Islet precursor cell (in vitro differentiated cells): ENCODE measurements around the gene DHH.
"Not testable (repeated sequence)": the region's sequence is repeated elsewhere in the genome, so short reads cannot be mapped to it uniquely, and the experiment has no call there.

Source experiments
- DNase-seq: peaks from one replicate; pipeline ENCODE4 v3.0.0-alpha.2; 2018

The DHH gene

DNA sequence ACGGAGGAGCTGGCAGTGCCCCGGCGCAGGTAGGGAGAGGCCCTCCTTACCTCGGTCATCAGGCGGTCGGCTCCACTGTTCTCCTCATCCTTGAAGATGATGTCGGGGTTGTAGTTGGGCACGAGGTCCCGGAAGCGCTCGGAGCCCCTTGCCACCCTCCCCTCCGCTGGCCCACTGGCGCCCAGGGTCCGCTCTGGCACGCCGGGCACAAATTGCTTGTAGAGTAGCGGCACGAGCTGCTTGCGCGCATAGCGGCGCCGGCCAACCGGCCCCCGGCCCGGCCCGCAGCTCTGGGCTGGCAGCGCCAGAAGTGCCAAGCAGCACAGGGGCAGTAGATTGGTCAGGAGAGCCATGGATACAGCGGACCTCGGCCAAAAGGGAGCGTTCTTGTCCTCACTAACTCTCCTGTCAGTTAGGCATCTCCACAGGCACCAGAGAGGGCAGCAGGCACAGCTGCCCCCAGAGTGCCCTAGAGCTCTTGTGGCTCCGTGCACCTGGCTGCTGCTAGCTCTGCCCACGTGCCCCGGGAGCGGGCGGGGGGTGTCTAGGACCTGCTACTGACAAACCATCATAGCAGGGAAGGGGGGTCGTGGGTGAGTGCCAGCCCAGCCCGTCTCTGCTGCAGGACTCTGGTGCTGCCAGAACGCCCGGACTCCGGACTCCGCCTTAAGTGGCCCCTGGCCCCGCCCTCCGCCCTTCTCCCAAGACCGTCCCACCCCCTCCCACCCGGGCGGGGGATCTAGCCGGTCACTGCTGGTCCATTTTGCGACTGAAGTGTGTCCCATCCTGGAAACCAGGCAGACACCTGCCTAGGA is at the start of gene DHH:
TSS of gene DHH (minus strand) at position 642 of the 815 bp plus-strand sequence. CDS start at position 353, 289 bp downstream.
- peak; percentile 80 for DNase-seq

DNA sequence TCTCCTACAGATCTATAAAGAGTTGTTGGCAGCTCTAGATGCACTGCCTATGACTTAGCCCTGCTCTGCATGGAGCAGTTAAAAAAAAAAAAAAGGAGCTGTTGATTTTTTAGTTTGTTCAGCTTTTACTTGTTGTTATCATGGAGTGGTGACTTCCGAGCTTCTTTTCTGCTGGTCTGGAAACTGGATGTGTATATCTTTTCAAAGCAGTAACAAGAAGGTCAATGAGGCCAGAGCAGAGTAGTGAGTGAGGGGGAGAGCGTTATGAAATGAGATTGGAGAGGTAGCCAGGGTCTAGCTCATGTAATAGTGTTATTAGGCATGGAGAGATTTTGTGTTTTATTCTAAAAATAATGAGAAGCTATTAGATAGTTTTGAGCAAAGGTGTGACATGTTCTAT is 49.8 kb upstream of the DHH start:
- DNase-seq: no peak

DNA sequence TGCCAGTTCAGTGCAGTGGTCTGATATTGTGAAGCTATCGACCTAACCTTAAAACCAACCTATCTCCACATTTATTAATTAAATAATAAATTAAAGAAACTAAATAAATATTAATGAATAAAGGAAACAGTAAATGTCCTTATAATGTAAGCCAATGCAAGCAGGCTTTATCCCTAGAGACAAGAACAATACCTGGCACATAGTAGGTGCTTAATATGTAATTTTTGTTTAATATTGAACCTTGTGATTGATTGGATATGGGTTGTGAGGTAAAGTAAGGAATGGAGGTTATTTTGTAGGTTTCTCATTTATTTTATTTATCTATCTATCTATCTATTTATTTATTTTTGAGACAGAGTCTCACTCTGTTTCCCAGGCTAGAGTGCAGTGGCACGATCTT is 44.4 kb upstream of the DHH start:
- DNase-seq: no peak

DNA sequence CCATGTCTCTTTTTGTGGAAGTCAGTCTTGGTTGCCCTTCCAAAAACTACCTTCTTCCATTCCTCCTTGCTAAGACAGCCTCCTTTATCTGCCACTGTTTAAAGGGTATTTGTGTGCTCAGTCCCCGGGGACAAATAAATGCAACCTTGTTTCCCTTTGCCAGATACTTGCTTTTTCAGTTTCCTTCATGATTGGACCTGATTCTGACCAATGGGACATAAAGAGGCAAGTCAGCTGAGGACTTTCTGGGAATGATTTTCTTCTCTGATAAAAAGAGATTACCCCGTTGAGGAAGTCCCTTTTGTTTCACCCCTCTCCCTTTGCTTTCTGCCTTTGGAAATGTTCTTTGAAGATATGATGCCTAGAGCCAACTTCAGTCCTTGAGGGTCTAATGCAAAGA is 44.0 kb upstream of the DHH start:
- no peak for DNase-seq

DNA sequence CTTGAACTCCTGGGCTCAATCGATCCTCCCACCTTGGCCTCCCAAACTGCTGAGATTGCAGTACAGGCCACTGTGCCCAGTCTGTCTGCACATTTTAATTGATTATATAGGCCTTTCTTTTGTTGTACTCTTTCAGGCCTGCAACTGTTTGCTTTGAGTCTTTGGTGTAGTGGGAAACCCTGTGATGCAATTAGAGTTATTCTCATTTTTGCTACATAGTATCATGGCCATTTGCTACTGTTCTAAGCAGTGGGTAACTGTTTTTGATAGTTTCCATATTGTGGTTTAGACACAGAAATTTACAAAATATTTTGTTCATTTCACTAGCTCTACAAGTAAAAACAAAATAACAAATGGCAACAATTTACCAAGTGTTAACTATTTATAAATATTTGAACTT is 42.9 kb upstream of the DHH start:
- DNase-seq: no peak

DNA sequence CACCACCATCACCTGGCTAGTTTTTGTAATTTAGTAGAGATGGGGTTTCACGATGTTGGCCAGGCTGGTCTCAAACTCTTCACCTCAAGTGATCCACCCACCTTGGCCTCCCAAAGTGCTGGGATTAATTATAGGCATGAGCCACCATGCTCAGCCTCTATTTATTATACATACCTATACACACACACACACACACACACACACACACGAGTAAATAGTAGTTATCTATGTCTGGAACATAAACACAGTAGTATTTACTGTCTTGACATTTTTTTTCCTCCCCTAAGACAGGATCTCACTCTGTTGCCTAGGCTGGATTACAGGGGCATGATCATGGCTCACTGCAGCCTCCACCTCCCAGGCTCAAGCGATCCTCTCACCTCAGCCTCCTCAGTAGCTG is 42.4 kb upstream of the DHH start:
- DNase-seq: not testable (repeated sequence)

DNA sequence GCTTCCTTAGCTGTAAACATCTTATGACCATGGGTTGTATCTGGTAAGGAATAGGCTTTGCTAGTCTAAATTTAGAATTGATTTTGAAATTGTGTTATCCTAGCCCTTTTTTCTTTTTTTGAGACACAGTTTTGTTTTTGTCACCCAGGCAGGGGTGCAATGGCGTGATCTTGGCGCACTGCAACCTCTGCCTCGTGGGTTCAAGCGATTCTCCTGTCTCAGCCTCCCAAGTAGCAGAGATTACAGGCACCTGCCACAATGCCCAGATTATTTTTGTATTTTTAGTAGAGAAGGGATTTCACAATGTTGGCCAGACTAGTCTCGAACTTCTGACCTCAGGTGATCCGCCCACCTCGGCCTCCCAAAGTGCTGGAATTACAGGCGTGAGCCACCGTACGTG is 39.0 kb upstream of the DHH start:
- DNase-seq: no peak

DNA sequence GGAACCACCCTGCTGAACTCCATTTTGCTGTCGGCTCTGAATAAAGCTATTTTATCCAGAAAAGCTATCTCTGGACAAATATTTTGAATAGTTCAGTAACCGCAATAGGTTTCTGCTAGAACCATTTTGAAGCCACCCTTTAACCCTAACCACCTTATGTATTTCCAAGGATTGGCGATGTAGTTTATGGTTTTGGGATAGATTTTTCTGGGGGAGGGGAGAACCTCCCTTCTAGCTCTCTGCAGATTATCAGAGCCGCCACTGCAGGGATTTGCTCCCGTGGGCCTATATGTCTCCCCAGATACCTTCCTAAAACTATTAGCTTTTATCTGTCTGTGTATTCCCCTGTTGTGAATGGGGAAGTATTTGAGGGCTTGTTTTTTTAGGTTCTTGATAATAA is 38.4 kb upstream of the DHH start:
- no peak for DNase-seq

DNA sequence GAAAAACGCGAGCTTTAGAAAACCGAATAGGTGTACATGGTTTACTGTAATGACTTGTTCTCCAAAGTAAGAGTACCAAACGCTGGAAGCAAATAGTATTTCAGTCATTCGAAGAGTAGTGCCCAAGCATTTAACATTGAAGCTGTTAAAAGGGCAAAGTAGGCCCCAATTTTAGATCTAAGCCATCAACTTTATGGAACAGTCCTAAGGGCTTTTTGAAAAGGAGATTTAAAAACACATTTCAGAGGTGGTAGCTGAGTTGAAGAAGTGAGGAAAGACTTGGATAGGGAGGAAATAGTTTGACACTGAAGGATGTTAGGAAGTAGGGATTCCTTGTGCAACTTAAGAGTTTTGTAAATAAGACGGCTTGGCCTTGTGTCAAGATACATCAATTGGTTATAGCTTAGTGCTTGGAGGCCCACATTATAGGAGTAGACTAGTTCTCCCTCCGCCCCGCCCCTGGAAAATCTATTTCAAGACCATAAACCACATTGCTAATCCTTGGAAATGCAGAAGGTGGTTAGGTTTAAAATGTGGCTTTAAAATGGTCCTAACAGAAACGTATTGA is 37.4 kb upstream of the DHH start:
- no peak for DNase-seq

DNA sequence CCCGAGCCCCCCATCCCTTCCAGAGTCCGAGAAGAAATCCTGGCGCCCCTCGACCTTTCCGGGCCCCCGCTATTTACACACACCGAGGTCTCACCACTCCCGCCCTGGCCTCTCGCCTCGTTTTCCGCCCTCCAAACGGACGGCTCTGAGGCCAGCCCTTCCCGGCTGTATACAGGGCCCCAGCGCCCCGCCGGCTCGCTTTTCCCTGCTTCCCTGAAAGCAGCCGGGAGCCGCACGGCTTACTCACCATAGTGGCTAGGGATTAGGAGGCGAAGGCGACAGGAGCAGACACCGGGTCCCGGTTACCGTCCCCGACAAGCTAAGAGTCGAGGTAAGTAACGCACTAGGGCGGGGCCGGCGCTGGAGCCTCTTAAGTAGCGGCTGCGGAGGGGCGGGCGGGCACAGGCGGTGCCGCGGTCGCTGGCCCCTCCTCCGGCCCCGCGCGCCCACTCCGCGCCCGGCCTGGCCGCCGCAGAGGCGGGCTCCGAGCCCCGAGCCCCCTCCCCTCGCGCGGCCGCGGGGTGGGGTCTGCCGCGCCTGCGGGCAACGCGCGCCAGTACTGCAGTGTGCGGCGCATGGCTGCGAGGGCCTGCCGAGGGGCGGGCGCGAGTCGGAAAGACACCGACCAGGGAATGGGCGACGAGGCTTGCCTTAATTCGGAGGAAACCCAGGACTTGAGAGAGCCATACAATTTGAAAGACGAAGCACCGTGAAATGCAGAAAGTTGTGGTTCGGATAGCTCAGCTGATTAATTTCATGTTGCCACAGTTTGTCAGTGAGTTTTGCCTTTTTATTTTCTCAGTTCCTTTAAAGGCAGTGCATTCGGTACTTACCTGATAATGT is 36.7 kb upstream of the DHH start, which contains the start of gene TUBA1B:
TSS of gene TUBA1B (minus strand) at position 345 of the 843 bp plus-strand sequence. CDS start at position 250, 95 bp downstream.
- peak; percentile 97 for DNase-seq

DNA sequence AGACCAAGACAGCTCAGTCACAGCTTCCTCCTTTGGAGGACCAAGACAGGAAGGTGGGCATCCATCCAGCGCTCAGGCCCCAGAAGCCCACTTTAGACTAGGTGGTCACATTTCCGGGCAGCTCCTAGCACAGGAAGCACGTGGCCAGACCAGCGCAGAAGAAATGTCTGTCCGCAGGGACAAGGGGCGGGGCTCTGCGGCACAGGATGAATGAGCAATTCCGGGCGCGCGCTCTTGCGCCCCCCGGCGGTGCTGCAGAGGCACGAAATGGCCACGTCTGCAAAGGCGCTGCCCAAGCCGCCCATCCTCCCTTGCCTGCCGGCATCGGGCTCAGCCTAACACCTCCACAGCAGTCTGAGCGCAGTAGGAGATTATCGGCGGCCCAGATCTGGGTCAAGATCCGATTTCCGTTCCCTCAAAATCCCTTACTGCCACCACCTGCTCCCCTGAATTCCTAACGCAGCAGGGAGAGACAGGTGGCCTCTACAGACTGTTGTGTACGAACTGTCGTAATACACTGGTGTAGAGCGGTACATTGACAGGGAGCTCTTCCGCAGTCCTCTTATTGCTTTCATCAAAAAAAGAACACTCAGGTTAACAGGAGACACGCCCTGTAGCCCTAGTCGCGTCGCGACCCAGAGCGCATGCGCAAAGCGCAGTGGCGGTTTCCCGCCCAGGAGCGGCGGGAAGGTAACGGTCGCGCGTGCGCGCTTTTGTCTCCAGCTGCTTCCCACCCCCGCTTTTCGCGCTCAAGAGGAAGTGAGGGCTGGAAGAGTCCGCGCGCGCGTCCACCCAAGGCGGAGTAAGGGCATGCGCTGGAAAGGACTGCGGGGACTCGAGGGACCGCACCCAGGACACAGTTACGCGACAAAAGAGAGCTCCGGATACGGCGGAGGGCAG is 35.8 kb upstream of the DHH start:
- DNase-seq: peak; percentile 97

DNA sequence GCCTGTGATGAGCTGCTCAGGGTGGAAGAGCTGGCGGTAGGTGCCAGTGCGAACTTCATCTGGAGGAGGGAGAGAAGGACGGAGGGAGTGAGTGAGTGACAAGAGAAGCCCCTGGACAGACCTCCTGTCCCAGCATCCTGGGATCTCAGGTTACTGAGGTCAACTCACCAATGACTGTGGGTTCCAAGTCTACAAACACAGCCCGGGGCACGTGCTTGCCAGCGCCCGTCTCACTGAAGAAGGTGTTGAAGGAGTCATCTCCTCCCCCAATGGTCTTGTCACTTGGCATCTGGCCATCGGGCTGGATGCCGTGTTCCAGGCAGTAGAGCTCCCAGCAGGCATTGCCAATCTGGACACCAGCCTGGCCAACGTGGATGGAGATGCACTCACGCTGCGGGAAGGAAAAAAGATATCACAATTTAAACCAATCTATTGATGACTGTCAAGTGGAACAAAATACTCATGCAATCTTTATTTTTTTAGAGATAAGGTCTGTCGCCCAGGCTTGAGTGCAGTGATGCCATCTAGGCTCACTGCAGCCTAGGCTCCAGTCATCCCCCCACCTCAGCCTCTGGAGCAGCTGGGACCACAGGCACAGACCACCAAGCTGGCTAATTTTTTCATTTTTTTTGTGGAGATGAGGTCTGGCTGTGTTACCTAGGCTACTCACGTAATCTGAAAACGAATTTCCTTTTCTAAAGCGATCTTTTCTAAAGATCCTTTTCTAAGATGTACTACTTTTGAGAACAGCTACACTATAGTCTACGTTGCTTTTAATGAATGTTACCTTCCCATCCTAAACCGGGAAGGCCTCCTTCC is 34.9 kb upstream of the DHH start:
- DNase-seq: no peak

DNA sequence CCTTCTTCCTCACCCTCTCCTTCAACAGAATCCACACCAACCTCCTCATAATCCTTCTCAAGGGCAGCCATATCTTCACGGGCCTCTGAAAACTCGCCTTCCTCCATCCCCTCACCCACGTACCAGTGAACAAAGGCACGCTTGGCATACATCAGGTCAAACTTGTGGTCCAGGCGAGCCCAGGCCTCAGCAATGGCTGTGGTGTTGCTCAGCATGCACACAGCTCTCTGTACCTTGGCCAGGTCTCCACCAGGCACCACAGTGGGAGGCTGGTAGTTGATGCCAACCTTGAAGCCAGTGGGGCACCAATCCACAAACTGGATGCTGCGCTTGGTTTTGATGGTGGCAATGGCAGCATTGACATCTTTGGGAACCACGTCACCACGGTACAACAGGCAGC is 33.4 kb upstream of the DHH start:
- not testable (repeated sequence) for DNase-seq

DNA sequence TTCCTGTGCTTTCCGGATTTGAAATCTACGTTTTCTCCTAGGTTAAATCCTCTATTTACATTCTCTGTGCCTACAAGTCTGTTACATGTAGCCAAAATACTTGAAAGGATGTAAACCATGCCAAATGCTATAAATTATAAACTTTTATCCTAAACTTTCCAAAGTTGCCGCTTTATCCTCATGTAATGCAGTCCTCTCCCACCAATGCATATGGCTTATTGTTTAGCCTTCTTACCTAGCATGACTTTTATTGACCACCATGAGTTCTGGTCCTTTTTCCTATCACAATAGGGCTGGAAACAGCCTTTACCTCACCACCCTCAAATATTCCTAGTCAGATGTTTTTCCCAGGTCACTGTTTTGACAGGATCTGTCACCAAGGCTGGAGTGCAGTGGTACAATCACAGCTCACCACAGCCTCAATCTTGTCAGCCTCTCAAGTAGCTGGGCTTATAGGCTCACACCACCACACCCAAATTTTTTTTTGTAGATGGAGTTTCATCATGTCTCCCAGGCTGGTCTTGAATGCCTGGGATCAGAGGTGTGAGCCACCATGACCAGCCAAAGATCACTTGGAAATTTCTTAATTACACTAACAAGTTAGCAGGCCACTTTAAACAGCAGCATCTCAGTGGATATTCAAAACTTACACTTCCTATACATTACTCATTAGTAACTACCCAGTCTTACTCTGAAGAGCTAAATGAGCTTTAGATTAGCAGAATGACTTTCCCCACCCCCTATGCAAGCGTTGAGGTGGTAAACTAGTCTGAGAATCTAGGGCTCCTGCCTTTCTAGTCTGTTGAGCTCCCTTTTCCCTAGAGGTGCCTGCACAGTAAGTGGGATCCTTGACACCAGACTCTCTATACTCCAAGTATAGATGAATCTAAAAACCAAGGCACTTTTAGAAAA is 32.5 kb upstream of the DHH start:
- DNase-seq: no peak

DNA sequence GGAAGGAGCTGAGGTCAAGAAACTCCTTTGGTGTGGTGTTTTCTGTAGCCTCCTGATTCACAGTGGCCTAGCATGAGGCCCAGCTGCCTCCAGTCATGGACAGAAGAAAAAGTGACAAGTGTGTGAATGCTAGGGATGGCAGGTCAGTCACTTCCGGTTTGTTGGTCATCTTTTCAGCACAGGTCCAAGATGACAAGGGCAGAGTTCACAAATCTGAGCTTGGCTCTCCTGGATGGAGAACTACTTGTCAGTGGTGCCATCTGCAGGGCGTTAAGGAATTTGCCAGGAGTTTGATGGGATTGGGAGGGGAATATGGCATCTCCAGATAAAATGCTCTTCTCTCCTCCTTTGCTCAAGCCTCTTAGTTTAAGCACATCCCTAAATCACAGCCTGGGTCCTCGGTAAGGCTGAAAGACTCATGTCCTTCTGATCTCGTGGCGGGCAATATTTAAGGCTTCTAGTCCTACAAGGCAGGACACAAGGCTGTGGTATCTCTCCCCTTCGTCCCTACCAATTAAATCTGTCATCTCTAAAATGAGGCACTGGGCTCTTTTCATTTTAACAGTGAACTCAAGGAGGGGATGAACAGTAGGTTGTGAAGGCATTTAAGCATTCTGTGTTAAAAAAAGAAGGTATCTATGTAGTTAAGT is 26.6 kb upstream of the DHH start:
- peak; percentile 80 for DNase-seq

DNA sequence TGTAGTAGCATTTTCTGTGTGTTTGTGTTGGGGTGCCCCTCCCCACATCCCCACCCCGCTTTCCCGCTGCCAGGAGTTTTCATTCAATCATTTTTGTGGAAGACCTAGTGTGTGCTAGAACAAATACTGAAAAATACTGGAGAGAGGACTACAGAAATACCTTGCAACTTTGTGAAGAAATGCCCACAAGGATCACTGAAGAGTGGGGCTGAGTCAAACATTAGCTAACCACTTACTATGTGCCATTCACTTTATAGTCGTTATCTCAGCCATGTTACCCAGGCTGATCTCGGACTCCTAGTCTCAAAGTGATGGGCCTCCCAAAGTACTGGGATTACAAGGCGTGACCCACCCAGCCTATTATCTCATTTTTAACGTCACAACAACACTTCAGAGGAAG is 16.6 kb upstream of the DHH start:
- no peak for DNase-seq

DNA sequence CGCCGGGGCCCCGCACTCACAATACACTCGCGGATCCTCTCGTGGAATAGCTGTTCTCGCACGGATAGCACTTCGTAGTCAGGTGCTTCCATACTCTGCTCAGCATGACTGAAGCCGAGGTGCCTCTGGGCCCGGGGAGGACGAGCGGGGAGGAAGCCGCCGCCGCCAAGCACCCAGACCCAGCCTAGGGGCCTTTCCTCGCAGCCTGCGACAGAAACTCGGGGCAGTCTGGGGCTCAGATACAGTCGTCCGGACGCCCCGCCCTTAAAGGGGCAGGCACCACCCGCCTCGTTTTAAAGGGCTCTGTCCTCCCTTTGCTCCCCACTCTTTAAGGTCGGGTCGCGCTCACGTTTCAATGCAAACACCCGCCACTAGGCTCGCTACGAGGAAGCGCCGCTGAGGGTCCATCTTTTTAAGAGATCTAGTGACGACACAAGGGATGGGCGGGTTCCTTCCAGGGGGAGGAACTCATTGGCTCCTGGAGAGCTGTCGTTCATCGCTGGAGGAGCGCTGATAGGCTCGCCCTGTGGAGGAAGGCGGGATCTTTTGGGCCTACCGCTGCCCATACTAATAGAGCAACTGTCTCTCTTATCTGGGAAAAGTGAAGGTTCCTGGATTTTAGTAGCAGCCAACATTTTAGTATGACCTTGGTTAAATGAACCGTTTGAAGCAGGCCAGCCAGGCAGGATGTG is 16.0 kb upstream of the DHH start, which contains the start of gene LMBR1L:
TSS of gene LMBR1L (minus strand) at position 384 of the 692 bp plus-strand sequence. CDS start at position 92, 292 bp downstream.
- peak; percentile 99 for DNase-seq

DNA sequence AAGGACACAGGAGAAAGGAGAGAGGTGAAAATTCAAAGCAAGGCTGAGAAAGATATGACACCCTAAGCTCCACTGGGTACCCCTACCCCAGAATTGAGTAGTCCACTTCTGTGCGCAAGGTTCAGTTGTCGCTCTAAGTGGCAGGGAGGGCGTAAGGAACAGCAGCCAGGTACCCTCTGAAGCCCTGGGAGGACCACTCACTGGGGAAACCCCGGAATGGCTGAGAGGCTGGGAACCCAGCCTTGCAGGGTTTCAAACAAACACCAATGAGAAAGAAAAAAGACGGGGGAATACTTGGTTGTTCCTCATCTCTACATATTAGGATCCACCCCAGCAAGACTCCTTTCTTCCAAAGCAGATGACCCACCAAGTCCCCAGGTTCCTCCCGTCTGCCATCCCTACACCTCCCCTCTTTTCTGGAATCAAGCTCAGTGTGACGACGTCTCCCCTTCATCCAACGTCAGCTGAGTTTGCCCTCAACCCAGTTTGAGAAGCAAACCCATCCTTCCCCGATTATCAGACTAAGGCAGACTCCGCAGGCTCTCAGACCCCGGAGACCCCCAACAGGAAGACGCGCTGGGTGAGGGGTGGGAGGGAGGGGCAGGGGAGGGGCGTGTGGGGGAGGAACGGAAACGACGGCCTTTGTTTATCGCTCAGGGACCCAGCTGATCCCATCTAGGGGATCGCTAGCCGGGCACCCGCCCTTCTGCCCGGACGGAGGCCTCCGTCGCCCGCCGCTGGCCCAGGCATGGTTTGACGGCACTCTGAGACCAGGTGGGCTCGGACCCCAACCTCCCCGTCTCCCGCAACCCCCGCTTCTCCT is 15.3 kb upstream of the DHH start:
- peak; percentile 70 for DNase-seq
